Measurements from ENCODE around the gene HID1.

DNA sequence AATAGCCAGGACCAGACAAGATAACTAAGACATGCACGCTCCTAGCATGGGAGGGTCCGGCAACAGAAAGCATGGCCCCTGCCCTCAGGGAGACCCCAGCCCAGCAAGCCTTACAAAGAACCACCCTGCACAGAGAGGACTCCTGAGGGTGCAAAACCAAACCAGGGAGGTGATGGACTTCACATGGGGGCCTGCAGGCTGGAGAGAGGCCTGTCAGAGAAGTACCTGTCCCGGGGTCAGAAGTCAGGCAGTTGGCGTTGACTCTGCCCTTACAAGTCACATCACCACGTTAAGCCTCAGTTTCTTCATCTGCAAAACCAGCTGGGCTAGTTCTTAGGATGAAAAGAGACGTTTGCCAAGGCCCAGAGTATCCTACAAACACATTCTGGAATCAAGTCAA lies 43.8 kb downstream of the HID1 start:
- TF ChIP-seq POLR2A (IDR thresholded peaks at IDR 0.05; ENCODE audit: extremely low read depth, insufficient read length) (no peak), MAX (IDR thresholded peaks at IDR 0.05; ENCODE audit: low read depth, low read length) (no peak), MYC (IDR thresholded peaks at IDR 0.05; ENCODE audit: low read depth, low read length) (no peak)
- TF ChIP-seq, protein P1, sequence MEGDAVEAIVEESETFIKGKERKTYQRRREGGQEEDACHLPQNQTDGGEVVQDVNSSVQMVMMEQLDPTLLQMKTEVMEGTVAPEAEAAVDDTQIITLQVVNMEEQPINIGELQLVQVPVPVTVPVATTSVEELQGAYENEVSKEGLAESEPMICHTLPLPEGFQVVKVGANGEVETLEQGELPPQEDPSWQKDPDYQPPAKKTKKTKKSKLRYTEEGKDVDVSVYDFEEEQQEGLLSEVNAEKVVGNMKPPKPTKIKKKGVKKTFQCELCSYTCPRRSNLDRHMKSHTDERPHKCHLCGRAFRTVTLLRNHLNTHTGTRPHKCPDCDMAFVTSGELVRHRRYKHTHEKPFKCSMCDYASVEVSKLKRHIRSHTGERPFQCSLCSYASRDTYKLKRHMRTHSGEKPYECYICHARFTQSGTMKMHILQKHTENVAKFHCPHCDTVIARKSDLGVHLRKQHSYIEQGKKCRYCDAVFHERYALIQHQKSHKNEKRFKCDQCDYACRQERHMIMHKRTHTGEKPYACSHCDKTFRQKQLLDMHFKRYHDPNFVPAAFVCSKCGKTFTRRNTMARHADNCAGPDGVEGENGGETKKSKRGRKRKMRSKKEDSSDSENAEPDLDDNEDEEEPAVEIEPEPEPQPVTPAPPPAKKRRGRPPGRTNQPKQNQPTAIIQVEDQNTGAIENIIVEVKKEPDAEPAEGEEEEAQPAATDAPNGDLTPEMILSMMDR (IDR thresholded peaks at IDR 0.05; ENCODE audit: low read depth, low read length): no peak
